Natural killer cell (primary cell): ENCODE data around the gene WDR87. TPM values are rescaled to one million over a fixed set of nuclear protein-coding genes. Genes with fewer than 3 reads are reported as not detected.

Experiments
- ATAC-seq, 3 donors: fragments of 150-1000 bp in 2 of 3; fragments of 200-7000 bp in 1 of 3; cut with Tn5 transposase; 1 replicate in 1 of 3; 2 replicates in 2 of 3; pipeline ENCODE4 v1.10.0; 2021; ENCODE audit warnings: mild to moderate bottlenecking in 2 of 3, moderate library complexity in 2 of 3
- DNase-seq, 2 donors: peaks; one replicate each; pipeline versions ENCODE4 v3.0.0 to v3.0.0-alpha.2; 2013 to 2021; ENCODE audit warnings: mixed read lengths in 1 of 2
- H3K27ac ChIP-seq: one replicate; pipeline ENCODE4 v1.5.1; 2013; ENCODE audit warnings: mild to moderate bottlenecking, low read length
- H3K27me3 ChIP-seq: one replicate; pipeline ENCODE4 v1.6.1; 2013; ENCODE audit warnings: low read length; ENCODE audit not compliant: control insufficient read depth, insufficient read depth
- H3K36me3 ChIP-seq: one replicate; pipeline ENCODE4 v1.6.1; 2013; ENCODE audit warnings: low read length; ENCODE audit not compliant: control insufficient read depth, insufficient read depth
- H3K4me1 ChIP-seq: one replicate; pipeline ENCODE4 v1.6.1; 2013; ENCODE audit warnings: low read length; ENCODE audit not compliant: control insufficient read depth, insufficient read depth
- H3K4me3 ChIP-seq: one replicate; pipeline ENCODE4 v1.5.1; 2013; ENCODE audit warnings: low read length
- H3K9me3 ChIP-seq: one replicate; pipeline ENCODE4 v1.6.1; 2013; ENCODE audit warnings: low read length; ENCODE audit not compliant: control insufficient read depth, insufficient read depth
- H3K27ac Mint-ChIP-seq, 2 donors: one replicate each; pipeline ENCODE4 v1.8.0; 2022; ENCODE audit warnings: mild to moderate bottlenecking in 2 of 2, mixed read lengths in 2 of 2, moderate library complexity in 1 of 2
- H3K27me3 Mint-ChIP-seq, 2 donors: one replicate each; pipeline ENCODE4 v1.8.0; 2022; ENCODE audit warnings: low read depth in 2 of 2, mixed read lengths in 2 of 2
- H3K36me3 Mint-ChIP-seq: one replicate; pipeline ENCODE4 v1.8.0; 2022; ENCODE audit warnings: mixed read lengths
- H3K4me1 Mint-ChIP-seq, 2 donors: one replicate each; pipeline ENCODE4 v1.8.0; 2022; ENCODE audit warnings: mixed read lengths in 2 of 2
- H3K4me3 Mint-ChIP-seq: one replicate; pipeline ENCODE4 v1.8.0; 2022; ENCODE audit warnings: mild to moderate bottlenecking, moderate library complexity, mixed read lengths
- H3K9me3 Mint-ChIP-seq, 2 donors: one replicate each; pipeline ENCODE4 v1.8.0; 2022; ENCODE audit warnings: mixed read lengths in 2 of 2
- CTCF ChIP-seq: fragments of 200-600 bp; IDR thresholded peaks from one replicate; pipeline ENCODE4 v1.8.0; 2022; ENCODE audit warnings: antibody characterized with exemption
- WGBS: methylation state at CpG from one replicate; pipeline ENCODE4 v1.1.7; 2013; ENCODE audit warnings: missing lambda C conversion rate; ENCODE audit not compliant: insufficient coverage; 5-methylcytosine and 5-hydroxymethylcytosine counted together
- intact Hi-C: fragments of 100-400 bp; cut with micrococcal nuclease; formaldehyde crosslinking; loops from one replicate; pipeline ENCODE4 v1.14.2; 2022
- total RNA-seq, 4 donors: library from RNA; stranded (reverse); fragments of 120-200 nt in 1 of 4; gene quantifications; one replicate each; pipeline versions ENCODE4 v1.2.3 to v1.2.4, GENCODE V29; 2013 to 2022

Gene WDR87
- total RNA-seq, 3 donors from 2014 or later (not counting 1 experiment from before 2014, with no cell fraction given), result not detected

- Mint-ChIP-seq H3K4me1 (peaks cover 14 to 18% of the 10 kb centered on the region in 2 donors), H3K4me3 (no peak overlapping the region), H3K36me3 (no peaks in the 10 kb centered on the region), H3K27ac (no peak overlapping the region), H3K27me3 (no peaks in the 10 kb centered on the region), H3K9me3 (no peaks in the 10 kb centered on the region)
- Histone ChIP-seq H3K9me3 (no peaks in the 10 kb centered on the region), H3K27me3 (no peaks in the 10 kb centered on the region), H3K4me3 (no peak overlapping the region), H3K27ac (no peak overlapping the region), H3K36me3 (no peaks in the 10 kb centered on the region), H3K4me1 (no peaks in the 10 kb centered on the region)
- intact Hi-C loops, result no loop called here
- no peak for TF ChIP-seq CTCF
- ATAC-seq (no peak), DNase-seq (no peak)
- 91% methylated on average over 5 of the region's 5 CpGs for WGBS
Observed at GRCh38 chr19:37943480-37943879, 37.1 kb upstream of the WDR87 start.

GRCh38 chr19:37942516-37942902 lies 36.1 kb upstream of the WDR87 start:
- Mint-ChIP-seq H3K27me3 (no peaks in the 10 kb centered on the region), H3K9me3 (no peaks in the 10 kb centered on the region), H3K36me3 (no peaks in the 10 kb centered on the region), H3K4me3 (no peak overlapping the region), H3K27ac (no peak overlapping the region), H3K4me1 (peaks cover 14 to 22% of the 10 kb centered on the region in 2 donors)
- H3K4me3 ChIP-seq, result no peak overlapping the region
- DNase-seq (no peak), ATAC-seq (no peak)
- no peak overlapping the region for H3K27ac ChIP-seq
- 90% methylated on average over 6 of the region's 6 CpGs for WGBS
- no peaks in the 10 kb centered on the region for H3K4me1 ChIP-seq
- no peaks in the 10 kb centered on the region for H3K36me3 ChIP-seq
- intact Hi-C loops, result no loop called here
- H3K27me3 ChIP-seq, result no peaks in the 10 kb centered on the region
- H3K9me3 ChIP-seq, result no peaks in the 10 kb centered on the region
- TF ChIP-seq CTCF, result no peak

DNA sequence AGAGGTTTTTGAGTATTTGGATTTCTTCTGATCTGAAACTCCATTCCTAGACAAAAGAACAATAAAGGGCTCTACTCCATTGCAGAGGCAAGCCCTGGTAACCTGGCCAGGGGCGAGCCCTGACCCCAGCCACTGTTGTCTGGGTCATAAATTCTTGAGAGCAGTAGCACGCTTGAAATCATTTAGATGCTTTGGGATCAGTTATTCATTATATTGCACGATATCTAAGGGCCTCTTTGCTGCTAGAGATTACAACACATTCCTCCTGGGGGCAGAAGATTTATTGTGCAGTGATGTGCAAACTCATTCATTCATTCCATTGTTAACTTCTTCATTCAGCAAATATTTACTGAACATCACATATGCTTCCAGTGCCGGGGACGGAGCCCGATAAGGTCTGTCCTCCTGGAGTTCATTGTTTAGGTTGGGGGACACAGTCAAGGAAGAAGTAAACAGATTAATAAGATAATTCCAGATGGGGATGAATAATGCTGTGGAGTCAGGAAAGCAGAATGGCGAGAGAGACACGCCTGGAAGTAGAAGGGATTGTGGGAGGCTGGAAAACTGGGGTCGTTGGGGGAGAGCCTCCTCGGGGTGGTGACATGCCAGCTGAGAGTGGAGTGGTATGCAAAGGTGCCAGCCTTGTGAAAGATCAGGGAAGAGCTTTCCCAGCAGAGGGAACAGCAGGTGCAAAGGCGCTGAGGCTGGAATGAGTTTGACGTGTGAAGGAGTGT lies 35.6 kb upstream of the WDR87 start:
- H3K4me3 ChIP-seq, result no peak overlapping the region
- Mint-ChIP-seq H3K4me3 (no peak overlapping the region), H3K9me3 (no peaks in the 10 kb centered on the region), H3K36me3 (no peaks in the 10 kb centered on the region), H3K4me1 (peaks cover 14 to 22% of the 10 kb centered on the region in 2 donors), H3K27me3 (no peaks in the 10 kb centered on the region), H3K27ac (no peak overlapping the region)
- H3K9me3 ChIP-seq, result no peaks in the 10 kb centered on the region
- no peak for ATAC-seq
- no peak for DNase-seq
- no peaks in the 10 kb centered on the region for H3K27me3 ChIP-seq
- intact Hi-C loops, result no loop called here
- no peaks in the 10 kb centered on the region for H3K36me3 ChIP-seq
- WGBS, result 97% methylated on average over 10 of the region's 12 CpGs
- no peak for TF ChIP-seq CTCF
- H3K27ac ChIP-seq, result no peak overlapping the region
- H3K4me1 ChIP-seq, result no peaks in the 10 kb centered on the region

- no peaks in the 10 kb centered on the region for H3K36me3 Mint-ChIP-seq
- no peaks in the 10 kb centered on the region for H3K27me3 ChIP-seq
- H3K36me3 ChIP-seq, result no peaks in the 10 kb centered on the region
- H3K4me3 Mint-ChIP-seq, result no peak overlapping the region
- H3K27ac ChIP-seq, result no peak overlapping the region
- no peak overlapping the region for H3K27ac Mint-ChIP-seq
- H3K4me1 Mint-ChIP-seq, result peaks cover 23 to 25% of the 10 kb centered on the region in 2 donors
- intact Hi-C loops, result no loop called here
- H3K9me3 Mint-ChIP-seq, result no peaks in the 10 kb centered on the region
- WGBS, result 100% methylated on average over 1 of the region's 1 CpG
- no peak for TF ChIP-seq CTCF
- ATAC-seq (no peak), DNase-seq (no peak)
- peaks cover 6% of the 10 kb centered on the region for H3K9me3 ChIP-seq
- no peaks in the 10 kb centered on the region for H3K4me1 ChIP-seq
- H3K27me3 Mint-ChIP-seq, result no peaks in the 10 kb centered on the region
- H3K4me3 ChIP-seq, result no peak overlapping the region
Observed at GRCh38 chr19:37938353-37938752, 32.0 kb upstream of the WDR87 start.
